Right lobe of liver (tissue), 4 donors: ENCODE measurements around the gene TENM3.

ENCODE experiments used
- CTCF ChIP-seq, 4 donors: fragments of 200-600 bp in 3 of 4; fragments of 450-650 bp in 1 of 4; IDR thresholded peaks; one replicate each; pipeline versions ENCODE4 v1.5.1 to v1.8.0; 2016 to 2022; ENCODE audit warnings: antibody characterized with exemption in 4 of 4, mild to moderate bottlenecking in 2 of 4
- POLR2A ChIP-seq: fragments of 450-650 bp; IDR thresholded peaks from one replicate; pipeline ENCODE4 v1.6.1; 2017; ENCODE audit warnings: antibody characterized with exemption, mild to moderate bottlenecking
- donor health status: DM: no; HTN: no; CAD: no.
- donor health status: DM: no; HTN: no; CAD: no.
- donor health status: DM: no; HTN: yes; CAD: no.

GRCh38 chr4:182286035-182286434 lies 42.8 kb downstream of the TENM3 start:
- no peak for TF ChIP-seq CTCF (IDR thresholded peaks at IDR 0.05)
- no peak for TF ChIP-seq POLR2A
